ENCODE results near the gene CDCP1. TPM values are rescaled to one million over a fixed set of nuclear protein-coding genes. Genes with fewer than 3 reads are reported as not detected.
"Not testable (repeated sequence)": the region's sequence is repeated elsewhere in the genome, so short reads cannot be mapped to it uniquely, and the experiment has no call there.

Gene CDCP1
- total RNA-seq, 4 donors from 2014 or later: 29.7 to 68.3 (median 61.5) TPM

- no peak for DNase-seq
- no peak overlapping the region for H3K4me3 ChIP-seq
- no peak overlapping the region for H3K27ac ChIP-seq
- H3K27me3 ChIP-seq: no peaks in the 10 kb centered on the region
- no peak for TF ChIP-seq CTCF (IDR thresholded peaks at IDR 0.05)
- no peak for TF ChIP-seq POLR2A (IDR thresholded peaks at IDR 0.05)
- H3K36me3 ChIP-seq: peaks cover 0 to 21% (median 0%) of the 10 kb centered on the region in 3 donors
- H3K4me1 ChIP-seq: peaks cover 0 to 5% (median 0%) of the 10 kb centered on the region in 4 donors
- no peaks in the 10 kb centered on the region for H3K9me3 ChIP-seq
These were observed 64.6 kb downstream of the CDCP1 start for GRCh38 chr3:45081506-45082141.

- Histone ChIP-seq H3K4me1 (peaks cover 0 to 5% (median 0%) of the 10 kb centered on the region in 4 donors), H3K27me3 (no peaks in the 10 kb centered on the region), H3K27ac (no peak overlapping the region), H3K4me3 (no peak overlapping the region), H3K9me3 (no peaks in the 10 kb centered on the region), H3K36me3 (peaks cover 0 to 17% (median 0%) of the 10 kb centered on the region in 3 donors)
- no peak for DNase-seq
- TF ChIP-seq CTCF (IDR thresholded peaks at IDR 0.05) (no peak), POLR2A (IDR thresholded peaks at IDR 0.05) (no peak)
These were observed 65.4 kb downstream of the CDCP1 start for GRCh38 chr3:45080824-45081223.

GRCh38 chr3:45079715-45080114 is 66.5 kb downstream of the CDCP1 start:
- Histone ChIP-seq H3K9me3 (no peaks in the 10 kb centered on the region), H3K27me3 (no peaks in the 10 kb centered on the region), H3K27ac (peak overlapping the region in 3 of 4 donors; percentile 32 to 77 (median 43)), H3K4me1 (peaks cover 0 to 5% (median 0%) of the 10 kb centered on the region in 4 donors), H3K4me3 (no peak overlapping the region), H3K36me3 (peaks cover 0 to 6% (median 0%) of the 10 kb centered on the region in 3 donors)
- no peak for DNase-seq
- no peak for TF ChIP-seq CTCF (IDR thresholded peaks at IDR 0.05)
- no peak for TF ChIP-seq POLR2A (IDR thresholded peaks at IDR 0.05)

GRCh38 chr3:45078910-45079522 is 67.2 kb downstream of the CDCP1 start:
- DNase-seq: peak in 2 of 3 donors; percentile 61 to 68
- Histone ChIP-seq H3K4me1 (peaks cover 0 to 5% (median 0%) of the 10 kb centered on the region in 4 donors), H3K4me3 (no peak overlapping the region), H3K9me3 (no peaks in the 10 kb centered on the region), H3K36me3 (peaks cover 0 to 4% (median 0%) of the 10 kb centered on the region in 3 donors), H3K27ac (peak overlapping the region in 3 of 4 donors; percentile 32 to 77 (median 43)), H3K27me3 (no peaks in the 10 kb centered on the region)
- peak in 3 of 6 experiments; percentile 35 to 58 (median 43) for TF ChIP-seq CTCF (IDR thresholded peaks at IDR 0.05)
- TF ChIP-seq POLR2A (IDR thresholded peaks at IDR 0.05): no peak

GRCh38 chr3:45078256-45078655 is 67.9 kb downstream of the CDCP1 start:
- DNase-seq, H3K9me3 ChIP-seq, H3K4me1 ChIP-seq, H3K4me3 ChIP-seq, H3K27me3 ChIP-seq, H3K27ac ChIP-seq, H3K36me3 ChIP-seq: not testable (repeated sequence)
